MCF 10A (cell line): ENCODE measurements around the gene SOX13. TPM values are rescaled to one million over a fixed set of nuclear protein-coding genes. Genes with fewer than 3 reads are reported as not detected.
"Not testable (repeated sequence)": the region's sequence is repeated elsewhere in the genome, so short reads cannot be mapped to it uniquely, and the experiment has no call there.

Source experiments
- BruUV-seq: library from RNA; stranded (reverse); fragments of 400-500 nt; replicated peaks from 2 replicates; lab custom pipeline; 2021; lab: Mats Ljungman, UMichigan
- CTCF ChIA-PET: fragments of 300-600 bp; sonication (Branson Sonifier 250); formaldehyde crosslinking; extraction: SDS; loops from one replicate; lab custom pipeline; 2021; ENCODE audit warnings: antibody characterized with exemption, inconsistent platforms; lab: Yijun Ruan, JAX
- POLR2A ChIA-PET: fragments of 300-600, 350-650 bp; sonication (Branson Sonifier 250); formaldehyde crosslinking; extraction: SDS; loops from one replicate; lab custom pipeline; 2020; ENCODE audit warnings: antibody characterized with exemption, inconsistent platforms; lab: Yijun Ruan, JAX
- DNase-seq: peaks from one replicate; pipeline ENCODE4 v3.0.0-alpha.2; 2018; ENCODE audit not compliant: unreplicated experiment
- H3K27ac Mint-ChIP-seq: one replicate; pipeline ENCODE4 v1.8.0; 2022; ENCODE audit warnings: mild to moderate bottlenecking, low read depth, mixed read lengths; ENCODE audit not compliant: unreplicated experiment
- H3K27me3 Mint-ChIP-seq: one replicate; pipeline ENCODE4 v1.8.0; 2022; ENCODE audit warnings: mixed read lengths; ENCODE audit not compliant: insufficient read depth, unreplicated experiment
- H3K36me3 Mint-ChIP-seq: one replicate; pipeline ENCODE4 v1.8.0; 2022; ENCODE audit warnings: mild to moderate bottlenecking, moderate library complexity, mixed read lengths; ENCODE audit not compliant: insufficient read depth, unreplicated experiment
- H3K4me1 Mint-ChIP-seq: one replicate; pipeline ENCODE4 v1.8.0; 2022; ENCODE audit warnings: mixed read lengths; ENCODE audit not compliant: insufficient read depth, unreplicated experiment
- H3K4me3 Mint-ChIP-seq: one replicate; pipeline ENCODE4 v1.8.0; 2022; ENCODE audit warnings: mild to moderate bottlenecking, moderate library complexity, mixed read lengths; ENCODE audit not compliant: unreplicated experiment
- H3K9me3 Mint-ChIP-seq: one replicate; pipeline ENCODE4 v1.8.0; 2022; ENCODE audit warnings: mixed read lengths; ENCODE audit not compliant: unreplicated experiment
- intact Hi-C: fragments of 100-400 bp; cut with micrococcal nuclease; formaldehyde crosslinking; loops from 2 replicates; pipeline ENCODE4 v1.14.1; 2022
- total RNA-seq: library from RNA; stranded (reverse); gene quantifications from 2 replicates; pipeline ENCODE4 v1.2.3, GENCODE V29; 2022
- TF ChIP-seq, protein P1 (sequence below): fragments of 200-600 bp; IDR thresholded peaks from one replicate; pipeline ENCODE4 v1.8.0; 2022; ENCODE audit warnings: antibody characterized with exemption, mild to moderate bottlenecking; ENCODE audit not compliant: unreplicated experiment

SOX13 gene
- total RNA-seq, 1 experiment from 2014 or later, result 32.8 TPM

- peaks cover 43% of the 10 kb centered on the region for H3K4me1 Mint-ChIP-seq
- TF ChIP-seq, protein P1, sequence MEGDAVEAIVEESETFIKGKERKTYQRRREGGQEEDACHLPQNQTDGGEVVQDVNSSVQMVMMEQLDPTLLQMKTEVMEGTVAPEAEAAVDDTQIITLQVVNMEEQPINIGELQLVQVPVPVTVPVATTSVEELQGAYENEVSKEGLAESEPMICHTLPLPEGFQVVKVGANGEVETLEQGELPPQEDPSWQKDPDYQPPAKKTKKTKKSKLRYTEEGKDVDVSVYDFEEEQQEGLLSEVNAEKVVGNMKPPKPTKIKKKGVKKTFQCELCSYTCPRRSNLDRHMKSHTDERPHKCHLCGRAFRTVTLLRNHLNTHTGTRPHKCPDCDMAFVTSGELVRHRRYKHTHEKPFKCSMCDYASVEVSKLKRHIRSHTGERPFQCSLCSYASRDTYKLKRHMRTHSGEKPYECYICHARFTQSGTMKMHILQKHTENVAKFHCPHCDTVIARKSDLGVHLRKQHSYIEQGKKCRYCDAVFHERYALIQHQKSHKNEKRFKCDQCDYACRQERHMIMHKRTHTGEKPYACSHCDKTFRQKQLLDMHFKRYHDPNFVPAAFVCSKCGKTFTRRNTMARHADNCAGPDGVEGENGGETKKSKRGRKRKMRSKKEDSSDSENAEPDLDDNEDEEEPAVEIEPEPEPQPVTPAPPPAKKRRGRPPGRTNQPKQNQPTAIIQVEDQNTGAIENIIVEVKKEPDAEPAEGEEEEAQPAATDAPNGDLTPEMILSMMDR, result no peak
- no peak overlapping the region for H3K4me3 Mint-ChIP-seq
- peak overlapping the region; percentile 81 for H3K27ac Mint-ChIP-seq
- POLR2A ChIA-PET, result interaction anchor here (0.7 to 2.0 kb wide), 2 partner anchors 9 to 15 kb away, joined by 3 to 16 read pairs; partner anchors contain the start of gene SOX13
- CTCF ChIA-PET, result interaction anchor here (0.6 to 2.5 kb wide), 7 partner anchors 11 to 1667 kb away, joined by 3 to 10 read pairs (median 4); partner anchors contain the start of gene SNRPE
- peak; percentile 36 for DNase-seq
- intact Hi-C loops, result no loop called here
- BruUV-seq, result no TSS peak
- H3K9me3 Mint-ChIP-seq, result no peaks in the 10 kb centered on the region
- H3K36me3 Mint-ChIP-seq, result peaks cover 6% of the 10 kb centered on the region
- no peaks in the 10 kb centered on the region for H3K27me3 Mint-ChIP-seq
Measured at GRCh38 chr1:204089044-204089751, 16.3 kb downstream of the SOX13 start.

DNA sequence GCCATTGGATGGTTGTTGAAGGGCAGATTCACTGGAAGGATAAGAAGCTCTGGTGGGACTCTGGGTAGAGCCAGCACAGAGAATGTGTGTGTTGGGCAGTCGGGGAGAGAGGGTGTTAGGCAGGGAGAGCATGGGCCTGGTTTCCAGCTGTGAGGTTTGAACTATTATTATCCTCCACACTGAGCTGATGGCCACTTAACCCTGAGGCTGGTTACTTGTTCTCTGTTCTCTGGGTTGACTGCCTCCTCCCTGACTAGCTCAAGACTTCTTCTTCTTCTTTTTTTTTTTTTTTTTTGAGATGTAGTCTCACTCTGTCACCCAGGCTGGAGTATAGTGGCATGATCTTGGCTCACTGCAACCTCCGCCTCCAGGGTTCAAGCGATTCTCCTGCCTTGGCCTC is 17.2 kb downstream of the SOX13 start:
- H3K27ac Mint-ChIP-seq, H3K36me3 Mint-ChIP-seq, DNase-seq, BruUV-seq, intact Hi-C loops, H3K27me3 Mint-ChIP-seq, H3K9me3 Mint-ChIP-seq, H3K4me3 Mint-ChIP-seq: not testable (repeated sequence)
- H3K4me1 Mint-ChIP-seq, result peaks cover 36% of the 10 kb centered on the region
- POLR2A ChIA-PET, result interaction anchor here (2.0 kb wide), 1 partner anchor 16 kb away, joined by 16 read pairs; the partner anchor contains the start of gene SOX13
- CTCF ChIA-PET, result interaction anchor here (0.6 to 2.5 kb wide), 9 partner anchors 10 to 471 kb away, joined by 3 to 10 read pairs (median 4); partner anchors contain the start of gene SNRPE

GRCh38 chr1:204091066-204091465 is 18.2 kb downstream of the SOX13 start:
- peaks cover 32% of the 10 kb centered on the region for H3K4me1 Mint-ChIP-seq
- no peaks in the 10 kb centered on the region for H3K9me3 Mint-ChIP-seq
- TF ChIP-seq, protein P1, result no peak
- POLR2A ChIA-PET, result interaction anchor here (0.6 to 1.1 kb wide), 3 partner anchors 287 to 601 kb away, joined by 3 to 4 read pairs (median 4); no protein-coding TSS in a partner anchor
- no peak for DNase-seq
- peaks cover 6% of the 10 kb centered on the region for H3K36me3 Mint-ChIP-seq
- BruUV-seq, result no TSS peak
- H3K27ac Mint-ChIP-seq, result no peak overlapping the region
- intact Hi-C loops, result no loop called here
- H3K27me3 Mint-ChIP-seq, result no peaks in the 10 kb centered on the region
- no peak overlapping the region for H3K4me3 Mint-ChIP-seq
- CTCF ChIA-PET, result interaction anchor here (1.0 to 2.5 kb wide), 2 partner anchors 9 to 37 kb away, joined by 3 to 10 read pairs; no protein-coding TSS in a partner anchor

- ChIA-PET CTCF (interaction anchor here (0.6 kb wide), 1 partner anchor 284 kb away, joined by 3 read pairs; no protein-coding TSS in a partner anchor), POLR2A (interaction anchor here (0.9 to 1.1 kb wide), 3 partner anchors 18 to 602 kb away, joined by 3 to 4 read pairs (median 4); partner anchors contain the start of gene SOX13)
- Mint-ChIP-seq H3K27me3 (no peaks in the 10 kb centered on the region), H3K4me1 (peaks cover 32% of the 10 kb centered on the region), H3K4me3 (no peak overlapping the region), H3K27ac (no peak overlapping the region), H3K9me3 (no peaks in the 10 kb centered on the region), H3K36me3 (peaks cover 6% of the 10 kb centered on the region)
- intact Hi-C loops, result no loop called here
- TF ChIP-seq, protein P1, result no peak
- DNase-seq, result no peak
- no TSS peak for BruUV-seq
Measured at GRCh38 chr1:204091787-204092312, 18.9 kb downstream of the SOX13 start.
